CD4-positive, CD25-positive, alpha-beta regulatory T cell (primary cell): ENCODE measurements around the gene KRT31. TPM values are rescaled to one million over a fixed set of nuclear protein-coding genes. Genes with fewer than 3 reads are reported as not detected.
"Not testable (repeated sequence)": the region's sequence is repeated elsewhere in the genome, so short reads cannot be mapped to it uniquely, and the experiment has no call there.

ENCODE experiments used
- ATAC-seq, 2 donors: fragments of 150-1000 bp; cut with Tn5 transposase; one replicate each; pipeline ENCODE4 v1.10.0; 2021; ENCODE audit warnings: low read depth in 2 of 2, moderate number of reproducible peaks in 2 of 2, moderate library complexity in 1 of 2
- DNase-seq, 3 donors: peaks; one replicate each; pipeline versions ENCODE4 v3.0.0 to v3.0.0-alpha.2; 2012 to 2022; ENCODE audit warnings: mixed read lengths in 1 of 3
- H3K27ac ChIP-seq: one replicate; pipeline ENCODE4 v1.7.0; 2013; ENCODE audit warnings: mild to moderate bottlenecking, low read length; ENCODE audit not compliant: insufficient read depth, poor library complexity, severe bottlenecking
- H3K27me3 ChIP-seq: one replicate; pipeline ENCODE4 v1.7.0; 2013; ENCODE audit warnings: low read length; ENCODE audit not compliant: control insufficient read depth, insufficient read depth
- H3K36me3 ChIP-seq: one replicate; pipeline ENCODE4 v1.7.0; 2013; ENCODE audit warnings: mild to moderate bottlenecking, low read length, moderate library complexity; ENCODE audit not compliant: control insufficient read depth, insufficient read depth
- H3K4me1 ChIP-seq: 2 replicates; pipeline ENCODE4 v1.7.0; 2013; ENCODE audit warnings: mild to moderate bottlenecking, low read length; ENCODE audit not compliant: insufficient read depth, control insufficient read depth, poor library complexity, severe bottlenecking
- H3K4me3 ChIP-seq: one replicate; pipeline ENCODE4 v1.7.0; 2013; ENCODE audit warnings: low read depth, mild to moderate bottlenecking, low read length, moderate library complexity
- H3K9me3 ChIP-seq, 2 experiments: 1 replicate in 1 of 2; 2 replicates in 1 of 2; pipeline ENCODE4 v1.7.0; 2013; ENCODE audit warnings: low read length in 2 of 2, mild to moderate bottlenecking in 1 of 2, moderate library complexity in 1 of 2; ENCODE audit not compliant: control insufficient read depth in 2 of 2
- H3K27ac Mint-ChIP-seq, 3 donors: one replicate each; pipeline ENCODE4 v1.8.0; 2020 to 2022; ENCODE audit warnings: mild to moderate bottlenecking in 3 of 3, mixed read lengths in 3 of 3, moderate library complexity in 2 of 3
- H3K27me3 Mint-ChIP-seq: one replicate; pipeline ENCODE4 v1.8.0; 2022; ENCODE audit warnings: mild to moderate bottlenecking, mixed read lengths
- H3K36me3 Mint-ChIP-seq: one replicate; pipeline ENCODE4 v1.8.0; 2020; ENCODE audit warnings: mixed read lengths
- H3K4me1 Mint-ChIP-seq, 4 donors: one replicate each; pipeline ENCODE4 v1.8.0; 2020 to 2022; ENCODE audit warnings: mixed read lengths in 4 of 4, mild to moderate bottlenecking in 1 of 4
- H3K4me3 Mint-ChIP-seq, 4 donors: one replicate each; pipeline ENCODE4 v1.8.0; 2020 to 2022; ENCODE audit warnings: mild to moderate bottlenecking in 4 of 4, mixed read lengths in 4 of 4, moderate library complexity in 3 of 4
- H3K9me3 Mint-ChIP-seq, 7 donors: one replicate each; pipeline ENCODE4 v1.8.0; 2020 to 2022; ENCODE audit warnings: mixed read lengths in 7 of 7, mild to moderate bottlenecking in 3 of 7, moderate library complexity in 2 of 7
- polyA plus RNA-seq, 4 donors: library from polyadenylated mRNA; unstranded; fragments of 300-500 nt; fragmentation: Illumina TruSeq; gene quantifications; one replicate each; pipeline ENCODE4 v1.2.3, GENCODE V29; 2021
- total RNA-seq: library from RNA; stranded (reverse); gene quantifications from one replicate; pipeline ENCODE4 v1.2.3, GENCODE V29; 2022

Gene KRT31
- total and polyA plus RNA-seq, 5 donors from 2014 or later: not detected

DNA sequence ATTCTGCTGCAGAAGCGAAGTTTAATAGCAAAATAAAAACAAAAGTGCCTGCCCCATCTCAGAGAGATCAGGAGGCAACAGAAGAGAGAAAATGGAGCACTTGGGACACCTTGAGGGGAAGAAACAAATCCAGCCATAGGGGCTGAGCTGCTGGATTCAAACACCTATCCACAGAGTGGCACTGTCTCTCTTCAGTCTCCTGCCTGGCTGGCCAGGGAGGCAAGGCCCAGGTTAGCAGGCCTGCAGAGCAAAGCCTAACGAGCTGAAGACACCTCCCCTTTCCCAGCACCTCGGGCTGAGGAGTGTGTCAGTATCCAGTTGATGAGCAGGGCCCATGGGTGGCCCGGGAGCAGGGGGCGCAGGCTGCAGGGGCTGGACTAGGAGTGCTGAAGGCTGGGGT lies 8.8 kb upstream of the KRT31 start:
- Histone ChIP-seq H3K27me3 (no peaks in the 10 kb centered on the region), H3K9me3 (no peaks in the 10 kb centered on the region), H3K27ac (no peak overlapping the region), H3K4me1 (no peaks in the 10 kb centered on the region), H3K36me3 (no peaks in the 10 kb centered on the region), H3K4me3 (no peak overlapping the region)
- Mint-ChIP-seq H3K9me3 (no peaks in the 10 kb centered on the region), H3K36me3 (no peaks in the 10 kb centered on the region), H3K27me3 (peaks cover 8% of the 10 kb centered on the region), H3K4me1 (peaks cover 0 to 7% (median 2%) of the 10 kb centered on the region in 4 donors), H3K4me3 (no peak overlapping the region), H3K27ac (no peak overlapping the region)
- ATAC-seq (no peak), DNase-seq (no peak)

DNA sequence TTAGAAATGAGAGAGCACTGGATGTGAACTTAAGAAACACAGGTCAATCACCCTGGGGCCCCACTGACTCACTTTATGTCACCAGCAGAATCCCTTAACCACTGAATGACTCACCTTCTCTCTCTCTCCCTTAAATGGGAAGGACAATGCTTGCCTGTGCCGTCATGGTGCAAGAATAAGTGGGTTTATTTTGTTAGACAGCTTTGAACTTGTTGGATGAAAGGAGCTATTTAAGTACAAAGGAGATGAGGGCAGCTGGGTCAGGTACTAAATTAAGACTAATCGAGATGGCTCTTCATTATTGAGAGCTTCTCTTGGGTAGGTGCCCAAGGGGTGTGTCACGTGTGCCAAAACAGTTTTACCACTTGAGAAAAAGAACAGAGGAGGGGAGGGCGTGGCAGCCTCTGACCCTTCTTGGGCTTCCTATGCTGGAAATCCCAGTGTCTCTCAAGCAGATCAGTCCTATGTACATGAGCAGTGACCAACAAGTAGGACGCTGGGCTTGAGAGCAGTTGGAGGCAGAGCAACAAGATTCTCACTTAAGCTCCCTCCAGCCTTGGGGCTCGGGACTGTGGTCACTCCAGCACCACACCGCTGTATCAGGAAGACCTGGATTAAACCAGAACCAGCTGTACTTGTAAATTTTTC lies 6.7 kb upstream of the KRT31 start:
- Histone ChIP-seq H3K36me3 (no peaks in the 10 kb centered on the region), H3K27ac (no peak overlapping the region), H3K4me3 (no peak overlapping the region), H3K27me3 (no peaks in the 10 kb centered on the region), H3K4me1 (no peaks in the 10 kb centered on the region), H3K9me3 (no peaks in the 10 kb centered on the region)
- H3K4me3 Mint-ChIP-seq: no peak overlapping the region
- ATAC-seq (peak in 1 of 2 donors; percentile 31), DNase-seq (peak in 1 of 3 donors; percentile 15)
- H3K36me3 Mint-ChIP-seq: no peaks in the 10 kb centered on the region
- no peaks in the 10 kb centered on the region for H3K9me3 Mint-ChIP-seq
- no peak overlapping the region for H3K27ac Mint-ChIP-seq
- H3K4me1 Mint-ChIP-seq: peaks cover 0 to 8% (median 3%) of the 10 kb centered on the region in 4 donors
- peaks cover 8% of the 10 kb centered on the region for H3K27me3 Mint-ChIP-seq

DNA sequence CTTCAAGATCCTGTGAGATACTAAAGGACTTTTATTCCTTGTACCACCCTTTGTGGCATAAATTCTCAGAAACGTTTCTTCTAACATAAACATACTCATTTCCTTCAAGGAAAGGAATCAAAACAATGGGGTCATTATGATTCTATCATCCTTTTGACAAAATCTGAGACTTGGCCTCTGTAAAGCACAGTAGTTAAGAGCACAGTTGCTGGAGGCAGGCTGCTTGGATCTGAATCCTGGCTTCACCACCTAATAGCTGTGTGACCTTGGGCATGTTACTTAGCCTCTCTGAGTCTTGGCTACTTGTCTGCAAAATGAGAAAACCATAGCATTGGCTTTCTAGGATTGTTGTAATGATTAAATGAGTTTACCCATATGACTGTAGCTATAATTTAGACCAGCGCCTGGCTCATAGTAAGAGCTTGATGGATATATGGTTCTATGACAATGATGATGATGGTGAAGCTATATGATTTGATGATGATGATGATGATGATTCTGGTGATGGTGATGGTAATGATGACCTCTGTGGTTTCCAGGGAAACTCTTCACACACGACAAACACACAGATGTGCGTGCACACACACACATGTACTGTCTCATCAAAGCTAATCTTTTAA lies 6.1 kb upstream of the KRT31 start:
- H3K36me3 ChIP-seq: no peaks in the 10 kb centered on the region
- H3K4me3 ChIP-seq: no peak overlapping the region
- H3K27ac Mint-ChIP-seq: no peak overlapping the region
- ATAC-seq (no peak), DNase-seq (no peak)
- H3K4me1 ChIP-seq: no peaks in the 10 kb centered on the region
- H3K4me3 Mint-ChIP-seq: no peak overlapping the region
- no peaks in the 10 kb centered on the region for H3K36me3 Mint-ChIP-seq
- no peaks in the 10 kb centered on the region for H3K9me3 ChIP-seq
- no peak overlapping the region for H3K27ac ChIP-seq
- no peaks in the 10 kb centered on the region for H3K27me3 ChIP-seq
- H3K9me3 Mint-ChIP-seq: no peaks in the 10 kb centered on the region
- peaks cover 8% of the 10 kb centered on the region for H3K27me3 Mint-ChIP-seq
- peaks cover 0 to 9% (median 3%) of the 10 kb centered on the region in 4 donors for H3K4me1 Mint-ChIP-seq

DNA sequence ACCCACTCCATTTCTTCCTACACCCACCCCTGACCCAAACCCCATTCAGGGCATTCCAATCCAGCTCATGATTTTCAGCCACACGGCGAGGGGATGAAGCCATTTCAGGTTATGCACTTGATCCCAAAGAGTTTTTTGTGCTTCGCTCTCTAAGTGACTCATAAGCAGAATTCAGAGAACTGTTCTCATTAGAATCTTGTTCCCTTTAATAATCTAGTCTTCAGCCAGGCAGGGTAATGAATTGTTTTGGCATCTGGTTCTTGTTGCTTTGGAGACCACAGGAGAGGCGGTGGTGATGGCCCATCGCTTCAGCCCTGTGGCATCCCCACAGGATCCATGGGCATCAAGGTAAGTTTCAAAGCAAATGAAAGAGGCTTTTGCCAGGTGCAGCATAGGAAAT lies 4.8 kb upstream of the KRT31 start:
- Mint-ChIP-seq H3K27me3 (peaks cover 10% of the 10 kb centered on the region), H3K4me3 (no peak overlapping the region), H3K4me1 (peaks cover 0 to 9% (median 3%) of the 10 kb centered on the region in 4 donors), H3K27ac (peak overlapping the region in 1 of 3 donors; percentile 79), H3K36me3 (no peaks in the 10 kb centered on the region), H3K9me3 (no peaks in the 10 kb centered on the region)
- no peaks in the 10 kb centered on the region for H3K27me3 ChIP-seq
- no peak for ATAC-seq
- H3K4me3 ChIP-seq: no peak overlapping the region
- no peak overlapping the region for H3K27ac ChIP-seq
- no peaks in the 10 kb centered on the region for H3K36me3 ChIP-seq
- H3K4me1 ChIP-seq: no peaks in the 10 kb centered on the region
- no peak for DNase-seq
- no peaks in the 10 kb centered on the region for H3K9me3 ChIP-seq

DNA sequence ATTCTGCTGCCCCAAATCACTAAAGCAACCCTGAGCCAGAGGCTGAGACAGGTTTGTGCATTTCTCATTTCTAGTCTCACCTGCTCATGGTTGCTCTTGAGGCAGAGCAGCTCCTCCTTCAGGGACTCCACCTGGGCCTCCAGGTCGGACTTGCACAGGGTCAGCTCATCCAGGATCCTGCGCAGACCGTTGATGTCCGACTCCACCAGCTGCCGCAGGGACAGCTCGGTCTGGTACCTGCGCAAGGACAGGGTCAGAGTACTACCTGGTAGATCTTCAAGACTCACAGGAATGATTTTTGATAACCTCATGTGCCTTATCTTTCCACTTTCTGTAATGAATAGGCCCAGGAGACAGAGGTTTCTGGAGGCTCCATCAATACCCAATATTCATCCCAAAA lies 1.1 kb downstream of the KRT31 start:
- Mint-ChIP-seq H3K27ac (peak overlapping the region in 1 of 3 donors; percentile 70), H3K27me3 (peaks cover 20% of the 10 kb centered on the region), H3K9me3 (peaks cover 0 to 2% (median 0%) of the 10 kb centered on the region in 7 donors), H3K36me3 (no peaks in the 10 kb centered on the region), H3K4me3 (no peak overlapping the region), H3K4me1 (peaks cover 0 to 4% (median 0%) of the 10 kb centered on the region in 4 donors)
- DNase-seq (no peak), ATAC-seq (no peak)
- H3K27ac ChIP-seq: no peak overlapping the region
- H3K9me3 ChIP-seq: no peaks in the 10 kb centered on the region
- H3K27me3 ChIP-seq: peaks cover 2% of the 10 kb centered on the region
- no peaks in the 10 kb centered on the region for H3K4me1 ChIP-seq
- H3K4me3 ChIP-seq: no peak overlapping the region
- no peaks in the 10 kb centered on the region for H3K36me3 ChIP-seq

DNA sequence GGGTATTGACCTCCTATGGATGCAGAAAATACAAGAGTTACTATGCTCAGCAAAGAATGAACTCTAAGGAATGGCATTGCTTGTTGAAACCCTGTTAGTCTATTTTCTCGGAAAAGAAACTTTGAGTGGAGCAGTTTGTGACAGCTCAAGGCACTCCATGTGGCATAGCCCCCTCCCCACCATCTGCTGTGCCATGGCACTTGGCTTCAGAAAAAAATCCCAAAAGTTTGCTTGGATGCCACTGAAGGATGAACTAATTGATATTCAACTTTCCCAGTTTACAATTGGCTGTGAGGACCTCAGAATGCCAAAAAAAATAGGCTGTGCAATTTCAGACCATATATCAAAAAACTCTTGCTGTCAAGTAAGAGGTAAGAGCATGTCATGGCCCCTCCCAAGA lies 1.8 kb downstream of the KRT31 start:
- Histone ChIP-seq H3K9me3 (no peaks in the 10 kb centered on the region), H3K4me3 (no peak overlapping the region), H3K4me1 (no peaks in the 10 kb centered on the region), H3K36me3 (no peaks in the 10 kb centered on the region), H3K27ac (no peak overlapping the region), H3K27me3 (peaks cover 5% of the 10 kb centered on the region)
- DNase-seq (no peak), ATAC-seq (no peak)
- Mint-ChIP-seq H3K9me3 (peaks cover 0 to 2% (median 0%) of the 10 kb centered on the region in 7 donors), H3K4me1 (peaks cover 0 to 4% (median 0%) of the 10 kb centered on the region in 4 donors), H3K4me3 (no peak overlapping the region), H3K27me3 (peaks cover 21% of the 10 kb centered on the region), H3K36me3 (no peaks in the 10 kb centered on the region), H3K27ac (no peak overlapping the region)

DNA sequence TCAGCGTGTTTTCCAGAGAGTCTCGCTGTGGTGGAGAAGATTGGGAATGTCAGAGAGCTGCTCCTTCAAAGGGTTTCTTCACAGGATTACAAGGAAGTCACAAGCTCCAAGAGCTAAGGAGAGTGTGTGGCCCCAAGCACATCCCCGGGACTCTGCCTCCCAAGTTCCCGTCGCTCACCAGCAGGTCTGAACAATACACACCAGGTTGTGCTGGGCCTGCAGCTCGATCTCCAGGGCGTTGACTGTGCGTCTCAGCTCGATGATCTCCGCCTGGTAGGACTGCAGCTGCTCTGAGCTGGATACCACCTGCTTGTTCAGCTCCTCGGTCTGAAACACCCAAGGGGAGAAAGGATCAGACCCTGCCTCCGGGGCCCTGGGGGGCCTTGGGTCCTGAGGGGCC lies 2.4 kb downstream of the KRT31 start:
- H3K9me3 Mint-ChIP-seq, H3K4me3 ChIP-seq, H3K4me3 Mint-ChIP-seq, H3K36me3 ChIP-seq, H3K27ac Mint-ChIP-seq, H3K27ac ChIP-seq, DNase-seq, H3K4me1 ChIP-seq, H3K9me3 ChIP-seq, H3K36me3 Mint-ChIP-seq, ATAC-seq, H3K27me3 ChIP-seq, H3K4me1 Mint-ChIP-seq: not testable (repeated sequence)
- H3K27me3 Mint-ChIP-seq: peaks cover 21% of the 10 kb centered on the region
